Effector CD8-positive, alpha-beta T cell (primary cell): ENCODE data around the gene TNNI2.
A peak's percentile ranks its signal among the peaks of the same experiment; 100 is the strongest.
"Not testable (repeated sequence)": the region's sequence is repeated elsewhere in the genome, so short reads cannot be mapped to it uniquely, and the experiment has no call there.

Experiments used
- DNase-seq: peaks from one replicate; lab custom pipeline; 2025; lab: John Stamatoyannopoulos, UW

Gene TNNI2

GRCh38 chr11:1875093-1875850 lies 36.5 kb downstream of the TNNI2 start:
- DNase-seq, result no peak

GRCh38 chr11:1875851-1876301 lies 37.1 kb downstream of the TNNI2 start:
- not testable (repeated sequence) for DNase-seq

GRCh38 chr11:1876361-1877063 lies 37.7 kb downstream of the TNNI2 start:
- DNase-seq, result no peak

- no peak for DNase-seq
These were observed 38.7 kb downstream of the TNNI2 start for GRCh38 chr11:1877211-1878136.

GRCh38 chr11:1878137-1879031 lies 39.6 kb downstream of the TNNI2 start:
- no peak for DNase-seq

GRCh38 chr11:1879342-1879940 lies 40.7 kb downstream of the TNNI2 start:
- no peak for DNase-seq

GRCh38 chr11:1879941-1880720 lies 41.4 kb downstream of the TNNI2 start:
- no peak for DNase-seq

GRCh38 chr11:1880746-1881441 lies 42.1 kb downstream of the TNNI2 start:
- DNase-seq, result no peak

GRCh38 chr11:1881442-1882264 lies 42.9 kb downstream of the TNNI2 start:
- no peak for DNase-seq

GRCh38 chr11:1882265-1883238 lies 43.8 kb downstream of the TNNI2 start:
- peak; percentile 65 for DNase-seq

GRCh38 chr11:1883346-1884302 lies 44.8 kb downstream of the TNNI2 start:
- DNase-seq, result no peak

- no peak for DNase-seq
These were observed 45.5 kb downstream of the TNNI2 start for GRCh38 chr11:1884303-1884700.

GRCh38 chr11:1886551-1886950 lies 47.8 kb downstream of the TNNI2 start:
- DNase-seq, result not testable (repeated sequence)

GRCh38 chr11:1887451-1888346 lies 48.9 kb downstream of the TNNI2 start:
- no peak for DNase-seq

GRCh38 chr11:1888347-1888753 lies 49.6 kb downstream of the TNNI2 start:
- no peak for DNase-seq
